ENCODE results near the gene NR1I2. TPM values are rescaled to one million over a fixed set of nuclear protein-coding genes. Genes with fewer than 3 reads are reported as not detected.
A peak's percentile ranks its signal among the peaks of the same experiment; 100 is the strongest.

The NR1I2 gene
- total and polyA plus RNA-seq, 4 donors: 3.2 to 121 (median 48.1) TPM

DNA sequence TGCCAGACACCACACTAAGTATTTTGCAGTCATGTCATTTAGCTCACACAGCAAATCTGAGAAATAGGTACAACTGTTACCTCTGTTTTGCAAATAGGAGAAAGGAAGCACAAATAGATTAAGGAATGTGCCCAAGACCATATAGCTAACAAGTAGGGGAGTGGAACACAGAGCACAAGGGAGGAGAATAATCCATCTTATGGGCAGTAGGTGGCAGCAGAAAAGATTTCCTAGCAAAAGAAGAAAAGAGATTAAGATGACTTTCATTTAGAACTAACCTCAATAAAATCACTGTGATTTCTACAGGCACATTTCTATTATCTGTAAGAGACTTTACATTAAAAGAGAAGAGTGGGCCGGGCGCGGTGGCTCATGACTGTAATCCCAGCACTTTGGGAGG is 49.1 kb downstream of the NR1I2 start:
- no peaks in the 10 kb centered on the region for H3K9me3 ChIP-seq (ENCODE audit: control insufficient read depth in 4 of 4, low read length in 3 of 4)
- H3K9ac ChIP-seq (ENCODE audit: low read depth in 1 of 2, low read length in 2 of 2): no peak overlapping the region
- H3K4me1 ChIP-seq (ENCODE audit: control insufficient read depth in 4 of 4, insufficient read depth in 4 of 4, low read length in 3 of 4): peaks cover 0 to 11% (median 7%) of the 10 kb centered on the region in 4 donors
- 97% methylated on average over 3 of the region's 3 CpGs for WGBS
- no peak for DNase-seq (ENCODE audit: low spot score)
- no peak overlapping the region for H3K4me3 ChIP-seq (ENCODE audit: low read depth in 1 of 3, low read length in 3 of 3)
- H3K27me3 ChIP-seq (ENCODE audit: control insufficient read depth in 4 of 4, insufficient read depth in 4 of 4, low read length in 3 of 4): no peaks in the 10 kb centered on the region
- peak in 1 of 2 donors; percentile 49 for TF ChIP-seq RAD21 (IDR thresholded peaks at IDR 0.05)
- TF ChIP-seq FOXA2 (IDR thresholded peaks at IDR 0.05): no peak
- no peak overlapping the region for H3K27ac ChIP-seq (ENCODE audit: low read depth in 1 of 2, low read length in 2 of 2)
- no peaks in the 10 kb centered on the region for H3K36me3 ChIP-seq (ENCODE audit: control insufficient read depth in 4 of 4, insufficient read depth in 3 of 4, low read depth in 1 of 4, low read length in 3 of 4)

GRCh38 chr3:119831941-119832371 is 50.1 kb downstream of the NR1I2 start:
- Histone ChIP-seq H3K9me3 (ENCODE audit: control insufficient read depth in 4 of 4, low read length in 3 of 4) (no peaks in the 10 kb centered on the region), H3K27me3 (ENCODE audit: control insufficient read depth in 4 of 4, insufficient read depth in 4 of 4, low read length in 3 of 4) (no peaks in the 10 kb centered on the region), H3K4me3 (ENCODE audit: low read depth in 1 of 3, low read length in 3 of 3) (no peak overlapping the region), H3K4me1 (ENCODE audit: control insufficient read depth in 4 of 4, insufficient read depth in 4 of 4, low read length in 3 of 4) (peaks cover 0 to 3% (median 1%) of the 10 kb centered on the region in 4 donors), H3K27ac (ENCODE audit: low read depth in 1 of 2, low read length in 2 of 2) (no peak overlapping the region), H3K9ac (ENCODE audit: low read depth in 1 of 2, low read length in 2 of 2) (no peak overlapping the region), H3K36me3 (ENCODE audit: control insufficient read depth in 4 of 4, insufficient read depth in 3 of 4, low read depth in 1 of 4, low read length in 3 of 4) (no peaks in the 10 kb centered on the region)
- 87% methylated on average over 1 of the region's 1 CpG for WGBS
- DNase-seq (ENCODE audit: low spot score): no peak
- TF ChIP-seq NR2F2 (IDR thresholded peaks at IDR 0.05) (no peak), FOXA2 (IDR thresholded peaks at IDR 0.05) (no peak), MAX (IDR thresholded peaks at IDR 0.05) (no peak), RXRA (IDR thresholded peaks at IDR 0.05) (no peak), EGR1 (IDR thresholded peaks at IDR 0.05; ENCODE audit: low read depth in 2 of 2) (no peak), CTCF (IDR thresholded peaks at IDR 0.05; ENCODE audit: low read depth, low read length, missing input control) (no peak), ZBTB33 (IDR thresholded peaks at IDR 0.05) (no peak), JUND (IDR thresholded peaks at IDR 0.05) (no peak), FOXA1 (IDR thresholded peaks at IDR 0.05) (no peak), GABPA (IDR thresholded peaks at IDR 0.05 in 1 of 2, conservative IDR thresholded peaks at IDR 0.05 in 1 of 2) (no peak), TAF1 (conservative IDR thresholded peaks at IDR 0.05) (no peak), HNF4G (IDR thresholded peaks at IDR 0.05) (no peak)
- TF ChIP-seq, protein P1, sequence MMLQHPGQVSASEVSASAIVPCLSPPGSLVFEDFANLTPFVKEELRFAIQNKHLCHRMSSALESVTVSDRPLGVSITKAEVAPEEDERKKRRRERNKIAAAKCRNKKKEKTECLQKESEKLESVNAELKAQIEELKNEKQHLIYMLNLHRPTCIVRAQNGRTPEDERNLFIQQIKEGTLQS (IDR thresholded peaks at IDR 0.05): no peak
- TF ChIP-seq, protein P2, sequence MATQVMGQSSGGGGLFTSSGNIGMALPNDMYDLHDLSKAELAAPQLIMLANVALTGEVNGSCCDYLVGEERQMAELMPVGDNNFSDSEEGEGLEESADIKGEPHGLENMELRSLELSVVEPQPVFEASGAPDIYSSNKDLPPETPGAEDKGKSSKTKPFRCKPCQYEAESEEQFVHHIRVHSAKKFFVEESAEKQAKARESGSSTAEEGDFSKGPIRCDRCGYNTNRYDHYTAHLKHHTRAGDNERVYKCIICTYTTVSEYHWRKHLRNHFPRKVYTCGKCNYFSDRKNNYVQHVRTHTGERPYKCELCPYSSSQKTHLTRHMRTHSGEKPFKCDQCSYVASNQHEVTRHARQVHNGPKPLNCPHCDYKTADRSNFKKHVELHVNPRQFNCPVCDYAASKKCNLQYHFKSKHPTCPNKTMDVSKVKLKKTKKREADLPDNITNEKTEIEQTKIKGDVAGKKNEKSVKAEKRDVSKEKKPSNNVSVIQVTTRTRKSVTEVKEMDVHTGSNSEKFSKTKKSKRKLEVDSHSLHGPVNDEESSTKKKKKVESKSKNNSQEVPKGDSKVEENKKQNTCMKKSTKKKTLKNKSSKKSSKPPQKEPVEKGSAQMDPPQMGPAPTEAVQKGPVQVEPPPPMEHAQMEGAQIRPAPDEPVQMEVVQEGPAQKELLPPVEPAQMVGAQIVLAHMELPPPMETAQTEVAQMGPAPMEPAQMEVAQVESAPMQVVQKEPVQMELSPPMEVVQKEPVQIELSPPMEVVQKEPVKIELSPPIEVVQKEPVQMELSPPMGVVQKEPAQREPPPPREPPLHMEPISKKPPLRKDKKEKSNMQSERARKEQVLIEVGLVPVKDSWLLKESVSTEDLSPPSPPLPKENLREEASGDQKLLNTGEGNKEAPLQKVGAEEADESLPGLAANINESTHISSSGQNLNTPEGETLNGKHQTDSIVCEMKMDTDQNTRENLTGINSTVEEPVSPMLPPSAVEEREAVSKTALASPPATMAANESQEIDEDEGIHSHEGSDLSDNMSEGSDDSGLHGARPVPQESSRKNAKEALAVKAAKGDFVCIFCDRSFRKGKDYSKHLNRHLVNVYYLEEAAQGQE (IDR thresholded peaks at IDR 0.05): no peak

All from liver (tissue), 9 donors.